AG04449 (cell line): ENCODE results near the gene TMPRSS9.

Experiments used
- CTCF ChIA-PET: fragments of 350-600 bp; formaldehyde crosslinking; extraction: SDS; loops from one replicate; lab custom pipeline; 2021; ENCODE audit warnings: antibody characterized with exemption; lab: Yijun Ruan, JAX
- POLR2A ChIA-PET: fragments of 400-600, 350-600 bp; formaldehyde crosslinking; extraction: SDS; loops from one replicate; lab custom pipeline; 2020; ENCODE audit warnings: antibody characterized with exemption, inconsistent platforms; lab: Yijun Ruan, JAX
- DNase-seq: peaks from one replicate; pipeline ENCODE4 v3.0.0-alpha.2; 2010; ENCODE audit warnings: low read depth, low spot score
- H3K4me3 ChIP-seq: 2 replicates; pipeline ENCODE4 v1.5.1; 2011; ENCODE audit warnings: low read depth, mild to moderate bottlenecking, control low read depth, low read length
- CTCF ChIP-seq: IDR thresholded peaks from one replicate; pipeline ENCODE4 v1.5.1; 2011; ENCODE audit warnings: mild to moderate bottlenecking, moderate library complexity, low read length, control low read depth, inconsistent platforms; ENCODE audit not compliant: insufficient read depth; ENCODE audit errors: missing control alignments

Gene TMPRSS9

GRCh38 chr19:2327773-2328400, 32.2 kb upstream of the TMPRSS9 start:
- peak; percentile 40 for DNase-seq
- POLR2A ChIA-PET = interaction anchor here (0.6 to 1.1 kb wide), 5 partner anchors 9 to 901 kb away, joined by 3 to 4 read pairs (median 3); partner anchors contain the start of genes GADD45B and TIMM13
- no peak for TF ChIP-seq CTCF
- CTCF ChIA-PET = interaction anchor here (0.6 to 2.6 kb wide), 7 partner anchors 10 to 286 kb away, joined by 3 to 12 read pairs (median 7); partner anchors contain the start of gene PLEKHJ1
- peak overlapping the region; percentile 92 for H3K4me3 ChIP-seq

- no peak for DNase-seq
- no peak for TF ChIP-seq CTCF
- ChIA-PET POLR2A (interaction anchor here (0.7 to 1.1 kb wide), 4 partner anchors 10 to 147 kb away, joined by 3 to 4 read pairs (median 3); partner anchors contain the start of genes GADD45B and TIMM13), CTCF (interaction anchor here (0.6 to 2.6 kb wide), 7 partner anchors 11 to 285 kb away, joined by 3 to 12 read pairs (median 7); partner anchors contain the start of gene PLEKHJ1)
- peak within 1 kb of the TSS; percentile 92 for H3K4me3 ChIP-seq
Observed at GRCh38 chr19:2328401-2329148, 31.5 kb upstream of the TMPRSS9 start, which contains the start of the genes LSM7 and SPPL2B. Gene LSM7 (minus strand): TSS chr19:2328586. CDS start chr19:2328566, 20 bp downstream. Gene SPPL2B (plus strand): TSS chr19:2328684. CDS start chr19:2328710, 26 bp downstream.

GRCh38 chr19:2329149-2329478, 31.0 kb upstream of the TMPRSS9 start:
- no peak for DNase-seq
- POLR2A ChIA-PET = no interaction called here

GRCh38 chr19:2329501-2329916, 30.6 kb upstream of the TMPRSS9 start:
- DNase-seq = no peak
- ChIA-PET POLR2A (interaction anchor here (0.6 kb wide), 1 partner anchor 1245 kb away, joined by 3 read pairs; no protein-coding TSS in a partner anchor), CTCF (interaction anchor here (0.9 to 1.7 kb wide), 3 partner anchors 13 to 282 kb away, joined by 3 to 7 read pairs (median 5); no protein-coding TSS in a partner anchor)
- TF ChIP-seq CTCF = no peak
- peak overlapping the region; percentile 92 for H3K4me3 ChIP-seq

More at GRCh38 chr19:2329149-2329478, 31.0 kb upstream of the TMPRSS9 start:
- no peak for TF ChIP-seq CTCF
- CTCF ChIA-PET = interaction anchor here (0.9 to 1.7 kb wide), 2 partner anchors 63 to 282 kb away, joined by 3 to 7 read pairs; no protein-coding TSS in a partner anchor
- peak overlapping the region; percentile 92 for H3K4me3 ChIP-seq

GRCh38 chr19:2330255-2330631, 29.8 kb upstream of the TMPRSS9 start:
- CTCF ChIA-PET = interaction anchor here (0.9 to 1.2 kb wide), 2 partner anchors 14 to 281 kb away, joined by 3 to 5 read pairs; no protein-coding TSS in a partner anchor
- TF ChIP-seq CTCF = no peak
- no peak overlapping the region for H3K4me3 ChIP-seq
- DNase-seq = no peak
- POLR2A ChIA-PET = interaction anchor here (0.6 kb wide), 1 partner anchor 1245 kb away, joined by 3 read pairs; no protein-coding TSS in a partner anchor
